22Rv1 (cell line): ENCODE data around the gene PEDS1.
"Not testable (repeated sequence)": the region's sequence is repeated elsewhere in the genome, so short reads cannot be mapped to it uniquely, and the experiment has no call there.

Source experiments
- H3K27ac ChIP-seq: fragments of 450-650 bp; 2 replicates; pipeline ENCODE4 v1.5.1; 2017
- ZFX ChIP-seq: fragments of 450-650 bp; IDR thresholded peaks from 2 replicates; pipeline ENCODE4 v1.6.1; 2017; ENCODE audit warnings: antibody characterized with exemption, borderline replicate concordance
- TF ChIP-seq, protein P1 (sequence below): fragments of 450-650 bp; IDR thresholded peaks from 2 replicates; pipeline ENCODE4 v1.5.1; 2017; ENCODE audit warnings: mild to moderate bottlenecking

The PEDS1 gene

DNA sequence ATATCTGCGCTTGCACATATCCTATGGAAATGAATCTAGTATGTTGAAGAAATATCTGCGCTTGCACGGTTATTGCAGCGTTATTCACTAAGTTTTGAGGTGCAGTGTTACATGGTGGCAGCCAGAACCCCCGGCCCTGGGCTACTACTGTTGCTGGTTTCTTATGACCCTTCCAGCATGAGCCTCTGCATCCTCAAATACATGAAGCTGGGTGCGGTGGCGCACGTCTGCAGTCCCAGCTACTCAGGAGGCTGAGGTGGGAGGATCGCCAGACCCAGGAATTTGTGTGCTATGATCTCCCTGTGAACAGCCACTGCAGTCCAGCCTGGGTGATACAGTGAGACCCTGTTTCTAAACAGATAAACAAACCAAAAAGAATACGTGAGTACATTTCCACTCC lies 27.8 kb upstream of the PEDS1 start:
- TF ChIP-seq ZFX = no peak
- TF ChIP-seq, protein P1, sequence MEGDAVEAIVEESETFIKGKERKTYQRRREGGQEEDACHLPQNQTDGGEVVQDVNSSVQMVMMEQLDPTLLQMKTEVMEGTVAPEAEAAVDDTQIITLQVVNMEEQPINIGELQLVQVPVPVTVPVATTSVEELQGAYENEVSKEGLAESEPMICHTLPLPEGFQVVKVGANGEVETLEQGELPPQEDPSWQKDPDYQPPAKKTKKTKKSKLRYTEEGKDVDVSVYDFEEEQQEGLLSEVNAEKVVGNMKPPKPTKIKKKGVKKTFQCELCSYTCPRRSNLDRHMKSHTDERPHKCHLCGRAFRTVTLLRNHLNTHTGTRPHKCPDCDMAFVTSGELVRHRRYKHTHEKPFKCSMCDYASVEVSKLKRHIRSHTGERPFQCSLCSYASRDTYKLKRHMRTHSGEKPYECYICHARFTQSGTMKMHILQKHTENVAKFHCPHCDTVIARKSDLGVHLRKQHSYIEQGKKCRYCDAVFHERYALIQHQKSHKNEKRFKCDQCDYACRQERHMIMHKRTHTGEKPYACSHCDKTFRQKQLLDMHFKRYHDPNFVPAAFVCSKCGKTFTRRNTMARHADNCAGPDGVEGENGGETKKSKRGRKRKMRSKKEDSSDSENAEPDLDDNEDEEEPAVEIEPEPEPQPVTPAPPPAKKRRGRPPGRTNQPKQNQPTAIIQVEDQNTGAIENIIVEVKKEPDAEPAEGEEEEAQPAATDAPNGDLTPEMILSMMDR = no peak

GRCh38 chr20:50178672-50179071 lies 25.1 kb upstream of the PEDS1 start:
- H3K27ac ChIP-seq = not testable (repeated sequence)

More for the DNA sequence above, 27.8 kb upstream of the PEDS1 start:
- no peak overlapping the region for H3K27ac ChIP-seq

DNA sequence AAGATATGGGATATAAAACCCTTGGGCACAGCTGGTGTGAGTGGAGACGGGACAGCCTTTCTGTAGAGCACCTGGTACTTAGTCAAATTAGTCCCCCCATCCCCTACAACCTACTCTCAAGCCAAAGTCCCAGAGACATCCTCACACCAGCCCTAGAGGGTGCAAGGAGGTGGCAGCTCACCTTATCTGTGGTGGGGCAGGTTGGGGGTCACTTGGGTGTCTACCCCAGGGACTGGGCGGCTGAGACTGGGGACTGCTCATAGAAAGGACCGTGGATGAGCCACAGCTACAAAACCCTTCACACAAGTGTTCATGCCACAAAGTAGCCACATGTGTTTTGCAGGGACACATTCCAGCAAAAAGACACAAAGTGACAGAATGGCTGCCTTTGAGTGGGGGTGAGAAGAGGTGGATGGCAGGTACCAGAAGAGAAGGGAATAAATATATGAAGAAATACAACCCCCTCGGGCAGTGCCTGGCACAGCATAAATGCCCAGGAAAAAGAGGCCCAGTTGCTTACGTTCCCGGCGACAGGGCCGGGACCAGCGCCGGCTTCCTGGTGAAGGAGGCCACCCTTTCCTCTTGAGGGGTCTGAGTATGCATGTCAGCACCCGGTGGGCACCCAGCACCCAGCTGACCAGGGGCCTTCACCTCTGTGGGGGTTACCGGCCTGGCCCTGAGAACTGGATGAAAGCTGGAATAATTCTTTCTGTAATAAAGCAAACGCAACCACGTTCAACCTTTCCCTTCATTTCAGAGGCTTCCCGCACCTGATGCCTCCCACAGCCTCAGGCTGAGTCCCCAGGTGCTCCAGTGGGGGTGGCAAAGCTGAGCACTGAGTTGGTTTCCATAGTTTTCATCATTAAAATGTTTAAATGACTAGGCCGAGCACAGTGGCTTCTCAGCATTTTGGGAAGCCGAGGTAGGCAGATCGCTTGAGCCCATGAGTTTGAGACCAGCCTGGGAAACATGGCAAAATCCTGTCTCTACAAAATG lies 22.7 kb upstream of the PEDS1 start:
- no peak overlapping the region for H3K27ac ChIP-seq
- TF ChIP-seq ZFX = no peak
- TF ChIP-seq, protein P1 = no peak

DNA sequence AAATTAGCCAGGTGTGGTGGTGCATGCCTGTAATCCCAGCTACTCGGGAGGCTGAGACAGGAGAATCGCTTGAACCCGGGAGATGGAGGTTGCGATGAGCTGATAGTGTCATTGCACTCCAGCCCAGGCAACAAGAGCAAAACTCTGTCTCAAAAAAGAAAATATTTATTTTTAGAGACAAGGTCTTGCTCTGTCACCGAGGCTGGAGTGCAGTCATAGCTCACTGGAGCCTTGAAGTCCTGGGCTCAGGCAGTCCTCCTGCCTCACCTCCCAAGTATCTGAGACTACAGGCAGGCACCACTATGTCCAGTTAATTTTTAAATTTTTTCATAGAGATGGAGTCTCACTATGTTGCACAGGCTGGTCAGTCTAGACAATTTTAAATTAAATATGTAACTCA lies 20.9 kb upstream of the PEDS1 start:
- TF ChIP-seq, protein P1 = no peak
- no peak for TF ChIP-seq ZFX
- no peak overlapping the region for H3K27ac ChIP-seq

- TF ChIP-seq, protein P1 = no peak
- TF ChIP-seq ZFX = no peak
- peak overlapping the region; percentile 51 for H3K27ac ChIP-seq
These were observed 19.0 kb upstream of the PEDS1 start for GRCh38 chr20:50172347-50173013.

DNA sequence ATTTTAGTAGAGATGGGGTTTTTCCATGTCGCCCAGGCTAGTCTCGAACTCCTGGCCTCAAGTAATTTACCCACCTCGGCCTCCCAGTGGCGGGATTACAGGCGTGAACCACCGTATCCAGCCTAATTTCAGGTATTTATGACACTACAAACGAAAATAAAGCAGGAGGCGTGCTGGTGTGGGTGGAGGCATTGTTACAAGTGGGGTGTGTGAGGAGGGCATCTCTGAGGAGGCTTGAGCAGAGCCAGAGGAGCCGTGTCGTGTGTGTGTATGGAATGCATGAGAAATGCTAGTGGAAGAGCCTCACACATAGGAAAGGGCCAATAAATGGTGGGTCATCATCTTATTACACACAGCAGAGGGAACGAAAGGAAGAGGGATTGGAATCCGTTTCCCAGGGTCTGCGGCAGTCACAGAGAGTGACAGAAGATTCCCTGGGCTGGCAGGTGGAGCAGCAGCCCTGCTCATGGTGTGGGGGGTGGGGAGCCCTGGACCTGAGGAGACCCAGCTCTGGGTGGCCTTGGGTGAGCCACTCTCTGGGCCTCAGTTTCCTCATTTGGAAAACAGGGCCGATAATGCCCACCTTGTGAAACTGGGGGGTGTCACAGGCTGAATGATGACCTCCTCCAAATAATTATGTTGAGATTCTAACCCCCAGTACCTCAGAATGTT lies 17.2 kb upstream of the PEDS1 start:
- no peak overlapping the region for H3K27ac ChIP-seq
- TF ChIP-seq, protein P1 = no peak
- no peak for TF ChIP-seq ZFX

DNA sequence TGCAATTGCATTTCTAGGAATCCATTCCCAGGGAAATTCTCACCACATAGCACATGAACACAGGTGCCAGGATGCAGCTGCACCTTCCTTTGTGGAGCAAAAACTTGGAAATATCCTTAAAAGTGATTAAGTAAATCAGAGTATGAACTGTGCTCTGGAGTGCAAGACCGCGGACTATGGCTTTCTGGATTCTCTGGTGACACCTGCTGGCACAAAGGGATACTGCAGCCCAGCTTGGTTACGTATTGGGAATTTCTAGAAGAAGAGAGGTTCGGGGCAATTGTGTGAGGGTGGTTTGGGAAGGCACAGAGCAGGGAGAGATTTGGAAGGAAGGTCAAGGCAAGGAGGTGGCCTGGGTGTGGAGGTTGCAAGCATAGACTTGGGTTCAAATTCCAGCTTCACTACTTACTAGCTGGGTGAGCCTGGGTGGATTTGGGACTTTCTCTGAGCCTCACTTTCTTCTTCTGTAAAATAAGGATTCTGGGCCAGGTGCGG lies 15.9 kb upstream of the PEDS1 start:
- no peak overlapping the region for H3K27ac ChIP-seq
- TF ChIP-seq, protein P1 = peak; percentile 92
- TF ChIP-seq ZFX = no peak
